ENCODE results near the gene NCLN. TPM values are rescaled to one million over a fixed set of nuclear protein-coding genes. Genes with fewer than 3 reads are reported as not detected.

Gene NCLN
- total RNA-seq, 4 donors from 2014 or later, result 65.4 to 142 (median 102) TPM

GRCh38 chr19:3257071-3257470, 71.3 kb downstream of the NCLN start:
- Histone ChIP-seq H3K27me3 (peaks cover 15% of the 10 kb centered on the region), H3K4me3 (no peak overlapping the region), H3K9me3 (peaks cover 0 to 6% of the 10 kb centered on the region in 2 donors), H3K4me1 (no peaks in the 10 kb centered on the region), H3K36me3 (no peaks in the 10 kb centered on the region), H3K27ac (no peak overlapping the region)
- intact Hi-C loops (cut with DNase I; ENCODE audit: low total_unique reads) (loop anchor here (10.0 kb wide), 1 partner anchor 1348 kb away; no protein-coding TSS in a partner anchor), in situ Hi-C loops (cut with MboI; ENCODE audit: low pct_ligation_motif_present in 1 of 4, low pct_unique_long_range_greater_than_20kb in 1 of 4, low sequenced_read_pairs in 3 of 4) (loop anchor here in 1 of 4 donors (25.0 kb wide), 1 partner anchor 655 kb away; no protein-coding TSS in a partner anchor)
- 73 to 75% methylated on average over 2 to 8 of the region's 8 CpGs for WGBS, 2 donors (ENCODE audit: low coverage in 1 of 2)
- TF ChIP-seq POLR2A (IDR thresholded peaks at IDR 0.05) (no peak), POLR2AphosphoS5 (IDR thresholded peaks at IDR 0.05) (no peak), CTCF (IDR thresholded peaks at IDR 0.05) (no peak), EP300 (IDR thresholded peaks at IDR 0.05; ENCODE audit: low read depth) (no peak)
- no peak for DNase-seq

Other genes with a start within 250 kb of the NCLN start
- 1 to 10 TPM in 3 of 4 donors, not detected in 1; 4.2 to 9.3 (median 5.1) TPM for gene ZNF77, start 241.0 kb upstream of the NCLN start, total RNA-seq
- gene TLE6, start 208.4 kb upstream of the NCLN start, total RNA-seq, result not detected
- gene TLE2, start 156.7 kb upstream of the NCLN start, total RNA-seq, result 10 to 100 TPM; 31.4 to 70.0 (median 47.5) TPM
- gene TLE5, start 123.4 kb upstream of the NCLN start, total RNA-seq, result 100 to 1,000 TPM; 307 to 561 (median 400) TPM
- gene GNA11, start 91.6 kb upstream of the NCLN start, total RNA-seq, result 100 to 1,000 TPM; 160 to 467 (median 242) TPM
- 1 to 10 TPM in 2 of 4 donors, not detected in 2; 1.9 to 2.2 TPM for gene GNA15, start 49.9 kb upstream of the NCLN start, total RNA-seq
- gene S1PR4, start 7.2 kb upstream of the NCLN start, total RNA-seq, result 10 to 100 TPM in 1 of 4 donors, 1 to 10 TPM in 1, under 1 TPM in 1, not detected in 1; 0.68 to 14.6 (median 6.0) TPM
- gene CELF5, start 38.7 kb downstream of the NCLN start, total RNA-seq, result under 1 TPM in 2 of 4 donors, not detected in 2; 0.27 to 0.48 TPM
- 100 to 1,000 TPM in 1 of 4 donors, 10 to 100 TPM in 3; 39.9 to 145 (median 68.1) TPM for gene NFIC, start 180.7 kb downstream of the NCLN start, total RNA-seq

All from transverse colon (tissue), 4 donors.